Neural cell (in vitro differentiated cells): ENCODE results near the gene CACNA1C. TPM values are rescaled to one million over a fixed set of nuclear protein-coding genes. Genes with fewer than 3 reads are reported as not detected.

Experiments used
- H2AFZ ChIP-seq: fragments of 200-600, 300-800 bp; sonication (generic), shearing (Covaris generic); 2 replicates; pipeline ENCODE4 v1.6.0; 2014; ENCODE audit warnings: low read depth, mild to moderate bottlenecking, antibody characterized with exemption, low read length, moderate library complexity
- H3F3A ChIP-seq: fragments of 200-600 bp; shearing (Covaris generic); 2 replicates; pipeline ENCODE4 v1.6.1; 2016; ENCODE audit warnings: mild to moderate bottlenecking, moderate library complexity, mixed read lengths, antibody characterized with exemption, low read length; ENCODE audit not compliant: insufficient read depth, poor library complexity, severe bottlenecking
- H3K27ac ChIP-seq: fragments of 200-600, 300-800 bp; sonication (generic), shearing (Covaris generic); 2 replicates; pipeline ENCODE4 v1.5.1; 2014; ENCODE audit warnings: mild to moderate bottlenecking, low read length, moderate library complexity
- H3K27me3 ChIP-seq: fragments of 300-800, 200-600 bp; sonication (generic), shearing (Covaris generic); 2 replicates; pipeline ENCODE4 v1.6.0; 2014; ENCODE audit warnings: mild to moderate bottlenecking, low read depth, low read length, moderate library complexity; ENCODE audit not compliant: insufficient read depth
- H3K36me3 ChIP-seq: fragments of 300-800, 200-600 bp; sonication (generic), shearing (Covaris generic); 2 replicates; pipeline ENCODE4 v1.5.1; 2014; ENCODE audit warnings: mild to moderate bottlenecking, antibody characterized with exemption, low read length, moderate library complexity; ENCODE audit not compliant: insufficient read depth
- H3K4me2 ChIP-seq: fragments of 300-800, 200-600 bp; sonication (generic), shearing (Covaris generic); 2 replicates; pipeline ENCODE4 v1.6.0; 2014; ENCODE audit warnings: mild to moderate bottlenecking, low read length
- H3K4me3 ChIP-seq: fragments of 300-800, 200-600 bp; sonication (generic), shearing (Covaris generic); 2 replicates; pipeline ENCODE4 v1.5.1; 2014; ENCODE audit warnings: mild to moderate bottlenecking, low read length, moderate library complexity
- H3K79me2 ChIP-seq: fragments of 200-600 bp; shearing (Covaris generic); replicated peaks from 2 replicates; pipeline ENCODE4 v1.6.0; 2014; ENCODE audit warnings: mild to moderate bottlenecking, low read length, moderate library complexity; ENCODE audit not compliant: insufficient read depth
- H3K9ac ChIP-seq: fragments of 300-800, 200-600 bp; sonication (generic), shearing (Covaris generic); 2 replicates; pipeline ENCODE4 v1.6.1; 2016; ENCODE audit warnings: mild to moderate bottlenecking, low read length, mixed read lengths
- H3K9me2 ChIP-seq: fragments of 200-600 bp; shearing (Covaris generic); 2 replicates; pipeline ENCODE4 v1.6.1; 2016; ENCODE audit warnings: mild to moderate bottlenecking, low read length, mixed read lengths; ENCODE audit not compliant: insufficient read depth
- H3K9me3 ChIP-seq: fragments of 200-600, 300-800 bp; sonication (generic), shearing (Covaris generic); 2 replicates; pipeline ENCODE4 v1.6.1; 2016; ENCODE audit warnings: mild to moderate bottlenecking, mixed run types, low read length, moderate library complexity, mixed read lengths
- H4K20me1 ChIP-seq: fragments of 200-600 bp; shearing (Covaris generic); 2 replicates; pipeline ENCODE4 v1.6.1; 2016; ENCODE audit warnings: mild to moderate bottlenecking, mixed run types; ENCODE audit not compliant: insufficient read depth
- EP300 ChIP-seq: fragments of 450-650 bp; conservative IDR thresholded peaks from 2 replicates; pipeline ENCODE4 v1.6.1; 2014; ENCODE audit warnings: antibody characterized with exemption, mild to moderate bottlenecking, moderate library complexity; ENCODE audit not compliant: poor library complexity, severe bottlenecking
- EZH2 ChIP-seq: fragments of 200-600, 300-800 bp; shearing (Covaris generic), sonication (generic); IDR thresholded peaks from 2 replicates; pipeline ENCODE4 v1.6.1; 2014; ENCODE audit warnings: antibody characterized with exemption, low read length, borderline replicate concordance, mild to moderate bottlenecking; ENCODE audit not compliant: insufficient read depth, poor library complexity, severe bottlenecking
- MXI1 ChIP-seq: fragments of 450-650 bp; conservative IDR thresholded peaks from 2 replicates; pipeline ENCODE4 v1.6.1; 2014; ENCODE audit warnings: antibody characterized with exemption, mild to moderate bottlenecking; ENCODE audit not compliant: poor library complexity, severe bottlenecking
- POLR2AphosphoS5 ChIP-seq: IDR thresholded peaks from 2 replicates; pipeline ENCODE4 v1.6.1; 2012
- RAD21 ChIP-seq: fragments of 450-650 bp; conservative IDR thresholded peaks from 2 replicates; pipeline ENCODE4 v1.6.1; 2014; ENCODE audit warnings: antibody characterized with exemption, mild to moderate bottlenecking, moderate library complexity
- SMC3 ChIP-seq: fragments of 450-650 bp; conservative IDR thresholded peaks from 2 replicates; pipeline ENCODE4 v1.6.1; 2014; ENCODE audit warnings: antibody characterized with exemption, mild to moderate bottlenecking, moderate library complexity; ENCODE audit not compliant: poor library complexity
- TAF1 ChIP-seq: IDR thresholded peaks from 2 replicates; pipeline ENCODE4 v1.6.1; 2012; ENCODE audit warnings: low read depth
- polyA plus RNA-seq: library from polyadenylated mRNA; depleted of rRNA; stranded (reverse); fragments of >200 nt; gene quantifications from 2 replicates; pipeline ENCODE4 v1.2.3, GENCODE V29; 2014
- TF ChIP-seq, protein P1 (sequence below): fragments of 450-650 bp; IDR thresholded peaks from 2 replicates; pipeline ENCODE4 v1.5.1; 2014; ENCODE audit warnings: antibody characterized with exemption, mild to moderate bottlenecking, moderate library complexity; ENCODE audit not compliant: poor library complexity, severe bottlenecking
- TF ChIP-seq, protein P2 (sequence below): IDR thresholded peaks from 2 replicates; pipeline ENCODE4 v1.6.1; 2012; ENCODE audit warnings: borderline replicate concordance

The CACNA1C gene
- polyA plus RNA-seq, 1 donor from 2014 or later, result 9.7 TPM

DNA sequence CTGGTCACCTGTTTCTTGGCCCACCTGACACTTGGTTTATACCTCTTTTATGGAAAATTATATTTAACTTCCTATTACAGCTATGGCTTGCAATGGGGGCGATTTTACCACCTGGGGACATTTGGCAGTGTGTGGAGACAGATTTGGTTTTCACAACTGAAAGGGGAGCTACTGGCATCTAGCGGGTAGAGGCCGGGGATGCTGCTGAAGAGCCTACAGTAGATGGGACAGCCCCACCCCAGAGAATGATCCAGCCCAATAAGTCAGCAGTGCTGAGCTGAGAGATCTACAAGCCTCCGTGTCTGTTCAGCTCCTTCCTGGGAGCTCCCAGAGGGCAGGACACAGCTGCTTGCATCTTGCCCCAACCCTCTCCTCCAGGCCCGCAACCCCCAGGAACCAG is 302.8 kb downstream of the CACNA1C start:
- Histone ChIP-seq H3K79me2 (no peaks in the 10 kb centered on the region), H3F3A (no peaks in the 10 kb centered on the region), H3K27ac (no peak overlapping the region), H3K27me3 (no peaks in the 10 kb centered on the region), H3K4me2 (no peak overlapping the region), H3K36me3 (no peaks in the 10 kb centered on the region), H3K9ac (no peak overlapping the region), H4K20me1 (no peaks in the 10 kb centered on the region), H3K9me2 (no peaks in the 10 kb centered on the region), H3K4me3 (no peak overlapping the region), H2AFZ (no peak overlapping the region), H3K9me3 (no peaks in the 10 kb centered on the region)
- TF ChIP-seq, protein P1, sequence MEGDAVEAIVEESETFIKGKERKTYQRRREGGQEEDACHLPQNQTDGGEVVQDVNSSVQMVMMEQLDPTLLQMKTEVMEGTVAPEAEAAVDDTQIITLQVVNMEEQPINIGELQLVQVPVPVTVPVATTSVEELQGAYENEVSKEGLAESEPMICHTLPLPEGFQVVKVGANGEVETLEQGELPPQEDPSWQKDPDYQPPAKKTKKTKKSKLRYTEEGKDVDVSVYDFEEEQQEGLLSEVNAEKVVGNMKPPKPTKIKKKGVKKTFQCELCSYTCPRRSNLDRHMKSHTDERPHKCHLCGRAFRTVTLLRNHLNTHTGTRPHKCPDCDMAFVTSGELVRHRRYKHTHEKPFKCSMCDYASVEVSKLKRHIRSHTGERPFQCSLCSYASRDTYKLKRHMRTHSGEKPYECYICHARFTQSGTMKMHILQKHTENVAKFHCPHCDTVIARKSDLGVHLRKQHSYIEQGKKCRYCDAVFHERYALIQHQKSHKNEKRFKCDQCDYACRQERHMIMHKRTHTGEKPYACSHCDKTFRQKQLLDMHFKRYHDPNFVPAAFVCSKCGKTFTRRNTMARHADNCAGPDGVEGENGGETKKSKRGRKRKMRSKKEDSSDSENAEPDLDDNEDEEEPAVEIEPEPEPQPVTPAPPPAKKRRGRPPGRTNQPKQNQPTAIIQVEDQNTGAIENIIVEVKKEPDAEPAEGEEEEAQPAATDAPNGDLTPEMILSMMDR, result no peak
- TF ChIP-seq, protein P2, sequence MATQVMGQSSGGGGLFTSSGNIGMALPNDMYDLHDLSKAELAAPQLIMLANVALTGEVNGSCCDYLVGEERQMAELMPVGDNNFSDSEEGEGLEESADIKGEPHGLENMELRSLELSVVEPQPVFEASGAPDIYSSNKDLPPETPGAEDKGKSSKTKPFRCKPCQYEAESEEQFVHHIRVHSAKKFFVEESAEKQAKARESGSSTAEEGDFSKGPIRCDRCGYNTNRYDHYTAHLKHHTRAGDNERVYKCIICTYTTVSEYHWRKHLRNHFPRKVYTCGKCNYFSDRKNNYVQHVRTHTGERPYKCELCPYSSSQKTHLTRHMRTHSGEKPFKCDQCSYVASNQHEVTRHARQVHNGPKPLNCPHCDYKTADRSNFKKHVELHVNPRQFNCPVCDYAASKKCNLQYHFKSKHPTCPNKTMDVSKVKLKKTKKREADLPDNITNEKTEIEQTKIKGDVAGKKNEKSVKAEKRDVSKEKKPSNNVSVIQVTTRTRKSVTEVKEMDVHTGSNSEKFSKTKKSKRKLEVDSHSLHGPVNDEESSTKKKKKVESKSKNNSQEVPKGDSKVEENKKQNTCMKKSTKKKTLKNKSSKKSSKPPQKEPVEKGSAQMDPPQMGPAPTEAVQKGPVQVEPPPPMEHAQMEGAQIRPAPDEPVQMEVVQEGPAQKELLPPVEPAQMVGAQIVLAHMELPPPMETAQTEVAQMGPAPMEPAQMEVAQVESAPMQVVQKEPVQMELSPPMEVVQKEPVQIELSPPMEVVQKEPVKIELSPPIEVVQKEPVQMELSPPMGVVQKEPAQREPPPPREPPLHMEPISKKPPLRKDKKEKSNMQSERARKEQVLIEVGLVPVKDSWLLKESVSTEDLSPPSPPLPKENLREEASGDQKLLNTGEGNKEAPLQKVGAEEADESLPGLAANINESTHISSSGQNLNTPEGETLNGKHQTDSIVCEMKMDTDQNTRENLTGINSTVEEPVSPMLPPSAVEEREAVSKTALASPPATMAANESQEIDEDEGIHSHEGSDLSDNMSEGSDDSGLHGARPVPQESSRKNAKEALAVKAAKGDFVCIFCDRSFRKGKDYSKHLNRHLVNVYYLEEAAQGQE, result no peak
- no peak for TF ChIP-seq POLR2AphosphoS5
- no peak for TF ChIP-seq EZH2
- no peak for TF ChIP-seq EP300

DNA sequence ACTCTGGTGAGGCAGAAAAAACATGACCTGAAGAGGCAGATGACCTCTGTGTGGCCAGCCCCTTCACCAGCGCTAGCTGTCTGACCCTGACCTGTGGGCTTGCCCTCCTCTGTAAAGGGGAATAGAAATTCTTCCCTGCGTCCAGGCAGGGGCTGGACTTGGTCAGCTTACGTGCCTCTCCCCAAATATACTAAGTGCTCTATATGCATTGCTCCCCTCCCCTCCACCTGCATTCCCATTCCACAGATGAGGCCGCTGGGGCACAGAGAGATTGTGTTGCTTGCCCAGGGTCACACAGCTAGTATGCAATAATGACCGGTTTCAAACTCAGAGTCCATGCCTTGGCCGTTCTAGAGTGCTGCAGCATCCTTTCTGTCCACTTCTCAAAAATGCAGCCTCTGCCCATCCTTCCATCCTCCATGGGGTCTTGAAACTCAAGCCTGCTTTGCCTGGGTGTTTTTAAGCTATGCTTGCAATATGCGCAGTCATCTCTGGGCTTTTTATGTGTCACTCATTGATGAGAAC is 303.9 kb downstream of the CACNA1C start:
- no peaks in the 10 kb centered on the region for H3K9me2 ChIP-seq
- H3K36me3 ChIP-seq, result no peaks in the 10 kb centered on the region
- no peak for TF ChIP-seq EP300
- no peak for TF ChIP-seq EZH2
- TF ChIP-seq TAF1, result no peak
- TF ChIP-seq SMC3, result no peak
- TF ChIP-seq, protein P2, result no peak
- TF ChIP-seq, protein P1, result no peak
- TF ChIP-seq POLR2AphosphoS5, result no peak
- no peak for TF ChIP-seq MXI1
- TF ChIP-seq RAD21, result no peak
- H3K79me2 ChIP-seq, result no peaks in the 10 kb centered on the region
- no peaks in the 10 kb centered on the region for H3K9me3 ChIP-seq
- no peak overlapping the region for H2AFZ ChIP-seq
- no peak overlapping the region for H3K4me3 ChIP-seq
- H3K27me3 ChIP-seq, result no peaks in the 10 kb centered on the region
- no peaks in the 10 kb centered on the region for H4K20me1 ChIP-seq
- no peak overlapping the region for H3K4me2 ChIP-seq
- no peak overlapping the region for H3K9ac ChIP-seq
- H3K27ac ChIP-seq, result no peak overlapping the region
- H3F3A ChIP-seq, result no peaks in the 10 kb centered on the region
